Measurements from ENCODE around the gene KCNH3.

KCNH3 gene

GRCh38 chr12:49543914-49544815 lies 5.3 kb downstream of the KCNH3 start:
- DNase-seq (ENCODE audit: low read depth): no peak

GRCh38 chr12:49545815-49546214 lies 7.0 kb downstream of the KCNH3 start:
- no peak for DNase-seq (ENCODE audit: low read depth)

GRCh38 chr12:49546481-49546880 lies 7.7 kb downstream of the KCNH3 start:
- DNase-seq (ENCODE audit: low read depth): no peak

GRCh38 chr12:49547090-49547690 lies 8.4 kb downstream of the KCNH3 start:
- DNase-seq (ENCODE audit: low read depth): no peak

- no peak for DNase-seq (ENCODE audit: low read depth)
These were observed 9.6 kb downstream of the KCNH3 start for GRCh38 chr12:49548481-49548821.

- DNase-seq (ENCODE audit: low read depth): no peak
These were observed 10.2 kb downstream of the KCNH3 start for GRCh38 chr12:49548822-49549648.

GRCh38 chr12:49549735-49550692 lies 11.2 kb downstream of the KCNH3 start:
- no peak for DNase-seq (ENCODE audit: low read depth)

- DNase-seq (ENCODE audit: low read depth): no peak
These were observed 11.9 kb downstream of the KCNH3 start for GRCh38 chr12:49550693-49551252.

GRCh38 chr12:49552014-49552413 lies 13.2 kb downstream of the KCNH3 start:
- no peak for DNase-seq (ENCODE audit: low read depth)

- DNase-seq (ENCODE audit: low read depth): no peak
These were observed 13.6 kb downstream of the KCNH3 start for GRCh38 chr12:49552425-49552824.

- DNase-seq (ENCODE audit: low read depth): no peak
These were observed 14.1 kb downstream of the KCNH3 start for GRCh38 chr12:49552899-49553298.

GRCh38 chr12:49553512-49554088 lies 14.8 kb downstream of the KCNH3 start:
- DNase-seq (ENCODE audit: low read depth): no peak

GRCh38 chr12:49554266-49554665 lies 15.4 kb downstream of the KCNH3 start:
- no peak for DNase-seq (ENCODE audit: low read depth)

GRCh38 chr12:49555631-49556390 lies 17.0 kb downstream of the KCNH3 start:
- no peak for DNase-seq (ENCODE audit: low read depth)

GRCh38 chr12:49556391-49557186 lies 17.8 kb downstream of the KCNH3 start:
- DNase-seq (ENCODE audit: low read depth): no peak

GRCh38 chr12:49557187-49557916 lies 18.5 kb downstream of the KCNH3 start:
- no peak for DNase-seq (ENCODE audit: low read depth)

GRCh38 chr12:49557917-49558215 lies 19.0 kb downstream of the KCNH3 start:
- no peak for DNase-seq (ENCODE audit: low read depth)

GRCh38 chr12:49558526-49558925 lies 19.7 kb downstream of the KCNH3 start:
- no peak for DNase-seq (ENCODE audit: low read depth)
